GM19324 (cell line): Measurements from ENCODE around the gene HSPBAP1.
"Not testable (repeated sequence)": the region's sequence is repeated elsewhere in the genome, so short reads cannot be mapped to it uniquely, and the experiment has no call there.

Experiments used
- ATAC-seq: cut with Tn5 transposase; IDR thresholded peaks from one replicate; pipeline ENCODE4 v1.9.1; 2021; ENCODE audit warnings: mild to moderate bottlenecking, moderate library complexity; ENCODE audit not compliant: unreplicated experiment, low FRiP score

Gene HSPBAP1

GRCh38 chr3:122786066-122786465 lies 7.6 kb downstream of the HSPBAP1 start:
- ATAC-seq, result no peak

GRCh38 chr3:122785231-122785630 lies 8.4 kb downstream of the HSPBAP1 start:
- ATAC-seq, result no peak

DNA sequence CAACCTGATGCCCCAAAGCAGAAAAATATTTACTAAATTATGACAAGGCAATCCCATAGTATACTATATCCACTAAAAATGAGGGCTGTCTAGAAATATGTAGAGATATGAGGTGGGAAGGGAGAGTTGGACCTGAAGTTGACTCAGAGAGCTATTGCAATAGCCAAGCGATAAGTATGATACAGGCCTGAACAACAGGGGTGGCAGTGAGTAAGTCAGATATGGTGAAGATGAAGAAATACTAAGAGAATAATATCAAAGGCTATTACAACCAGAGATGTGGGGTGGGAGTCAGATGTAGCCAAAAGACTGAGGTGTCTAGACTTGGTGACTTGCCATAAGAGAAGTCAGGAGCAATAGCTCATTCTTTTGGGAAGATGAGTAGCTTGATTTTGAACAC lies 9.2 kb downstream of the HSPBAP1 start:
- no peak for ATAC-seq

DNA sequence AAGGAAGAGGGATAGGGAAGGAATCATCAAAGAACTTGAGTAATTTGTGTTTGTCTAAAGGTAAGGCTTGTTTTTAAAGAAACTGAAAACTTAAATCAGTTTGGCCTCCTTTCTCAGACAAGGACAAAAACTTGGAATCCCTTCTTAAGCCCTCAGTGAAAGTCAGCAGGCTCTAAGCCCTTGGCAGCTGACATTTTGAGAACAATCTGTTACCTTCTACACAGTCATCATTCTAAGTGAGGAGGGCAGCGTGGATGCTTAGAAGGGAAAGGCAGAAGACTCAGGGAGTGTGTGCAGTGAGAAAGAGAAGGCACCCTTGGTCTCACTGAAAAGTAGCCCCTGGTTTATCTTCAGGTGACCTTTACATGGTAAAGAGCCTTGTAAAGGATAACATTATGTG lies 10.8 kb downstream of the HSPBAP1 start:
- no peak for ATAC-seq

DNA sequence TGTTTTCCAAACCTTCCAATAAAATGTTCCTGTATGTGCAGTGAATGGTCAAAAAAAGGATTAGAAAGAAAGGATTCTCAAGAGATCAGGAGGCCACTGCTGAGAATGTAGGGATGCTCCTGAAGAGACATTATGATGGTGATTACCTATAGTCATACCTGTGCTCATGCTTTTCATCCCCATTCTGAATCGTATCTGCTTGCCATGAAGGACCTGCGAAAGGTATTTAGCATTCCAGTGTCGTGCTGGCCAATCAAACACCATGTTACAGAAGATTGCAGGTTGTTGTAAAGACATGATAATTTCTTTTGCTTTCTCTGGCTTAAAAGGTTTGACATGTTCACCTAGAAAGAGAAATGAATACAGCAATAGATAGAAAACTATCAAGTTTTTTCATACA lies 16.1 kb downstream of the HSPBAP1 start:
- ATAC-seq, result no peak

GRCh38 chr3:122776675-122777468 lies 16.8 kb downstream of the HSPBAP1 start:
- ATAC-seq, result no peak

- peak; percentile 17 for ATAC-seq
Observed at GRCh38 chr3:122774564-122774963, 19.1 kb downstream of the HSPBAP1 start.

DNA sequence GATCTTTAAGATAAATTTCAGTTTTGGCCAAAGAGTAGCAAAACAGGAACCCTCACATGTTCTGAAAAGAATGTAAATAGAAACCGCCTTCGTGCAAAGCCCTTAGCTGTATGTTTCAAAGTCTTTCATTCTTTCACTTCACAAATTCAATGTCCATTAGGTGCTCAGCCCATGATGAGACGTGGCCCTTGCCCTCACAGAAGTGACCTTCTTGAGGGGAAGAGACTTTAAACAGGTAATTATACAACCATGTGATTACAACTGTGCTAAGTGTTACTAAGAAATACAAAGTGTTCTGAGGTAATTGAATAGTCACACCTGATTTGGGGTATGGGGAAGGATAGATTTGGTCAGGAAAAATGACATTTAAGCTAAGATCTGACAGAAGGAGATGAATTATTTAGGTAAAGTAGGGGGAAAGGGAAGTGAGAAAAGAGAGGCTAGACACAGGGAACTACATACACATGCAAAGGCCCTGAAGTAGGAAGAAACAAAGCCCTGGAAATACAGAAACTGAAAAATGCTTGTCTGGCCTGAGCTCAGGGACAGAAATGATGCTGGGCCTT lies 19.6 kb downstream of the HSPBAP1 start:
- ATAC-seq, result peak; percentile 48

- no peak for ATAC-seq
Observed at GRCh38 chr3:122772827-122773226, 20.8 kb downstream of the HSPBAP1 start.

GRCh38 chr3:122770521-122771202 lies 23.0 kb downstream of the HSPBAP1 start:
- ATAC-seq, result no peak

DNA sequence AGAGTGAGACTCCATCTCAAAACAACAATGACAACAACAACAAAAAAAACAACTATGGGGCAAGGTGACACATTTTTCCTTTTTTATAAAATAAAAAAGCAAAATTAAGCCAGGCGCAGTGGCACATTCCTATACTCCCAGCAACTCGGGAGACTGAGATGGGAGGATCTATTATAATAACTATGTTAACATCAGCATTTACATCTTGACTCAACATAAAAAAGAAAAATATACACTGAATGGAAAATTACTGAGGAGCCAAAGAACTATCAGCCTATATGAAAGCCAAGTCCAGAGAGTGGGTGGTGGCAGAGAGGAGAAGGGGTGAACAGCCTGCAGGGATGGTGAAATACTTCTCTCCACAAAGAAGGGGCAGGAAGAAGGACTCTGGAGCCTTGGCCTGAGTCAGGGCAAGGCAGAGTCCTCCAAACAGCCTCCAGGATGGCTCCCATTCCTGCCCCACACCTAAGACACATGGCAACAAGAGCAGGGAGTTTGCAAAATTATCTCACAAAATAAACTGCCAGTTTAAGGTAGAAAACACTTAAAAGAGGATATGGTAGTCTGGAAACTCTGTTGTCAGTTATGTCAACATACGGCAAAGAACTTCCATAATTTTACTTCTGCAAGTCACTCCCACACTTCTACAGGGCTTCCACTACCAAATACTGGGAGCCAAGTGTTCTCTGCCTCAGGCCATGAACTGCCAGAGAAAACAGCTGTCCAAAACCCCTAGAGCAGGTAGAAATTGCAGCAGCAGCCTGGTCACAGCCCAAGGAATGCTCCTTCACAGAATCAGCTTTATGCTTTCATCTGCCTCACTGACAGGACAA lies 25.9 kb downstream of the HSPBAP1 start:
- ATAC-seq, result no peak

DNA sequence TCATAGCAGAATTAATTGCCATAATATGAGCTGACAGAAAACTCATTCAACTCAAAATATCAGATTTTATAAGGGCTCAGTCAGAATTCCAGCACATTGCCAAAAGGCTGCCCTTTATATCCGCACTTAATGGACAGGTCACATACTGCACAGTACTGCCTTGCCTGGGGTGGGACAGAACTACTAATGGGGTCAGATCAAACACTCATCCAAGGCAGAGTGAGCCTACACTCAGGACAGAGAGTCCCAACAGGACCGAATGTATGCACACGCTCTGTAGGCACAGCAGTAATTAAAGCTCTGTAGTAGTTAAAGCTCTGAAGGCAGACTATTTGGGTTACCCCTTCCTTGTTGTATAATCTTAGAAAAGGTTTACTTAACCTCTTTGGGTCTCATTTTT lies 27.2 kb downstream of the HSPBAP1 start:
- no peak for ATAC-seq

DNA sequence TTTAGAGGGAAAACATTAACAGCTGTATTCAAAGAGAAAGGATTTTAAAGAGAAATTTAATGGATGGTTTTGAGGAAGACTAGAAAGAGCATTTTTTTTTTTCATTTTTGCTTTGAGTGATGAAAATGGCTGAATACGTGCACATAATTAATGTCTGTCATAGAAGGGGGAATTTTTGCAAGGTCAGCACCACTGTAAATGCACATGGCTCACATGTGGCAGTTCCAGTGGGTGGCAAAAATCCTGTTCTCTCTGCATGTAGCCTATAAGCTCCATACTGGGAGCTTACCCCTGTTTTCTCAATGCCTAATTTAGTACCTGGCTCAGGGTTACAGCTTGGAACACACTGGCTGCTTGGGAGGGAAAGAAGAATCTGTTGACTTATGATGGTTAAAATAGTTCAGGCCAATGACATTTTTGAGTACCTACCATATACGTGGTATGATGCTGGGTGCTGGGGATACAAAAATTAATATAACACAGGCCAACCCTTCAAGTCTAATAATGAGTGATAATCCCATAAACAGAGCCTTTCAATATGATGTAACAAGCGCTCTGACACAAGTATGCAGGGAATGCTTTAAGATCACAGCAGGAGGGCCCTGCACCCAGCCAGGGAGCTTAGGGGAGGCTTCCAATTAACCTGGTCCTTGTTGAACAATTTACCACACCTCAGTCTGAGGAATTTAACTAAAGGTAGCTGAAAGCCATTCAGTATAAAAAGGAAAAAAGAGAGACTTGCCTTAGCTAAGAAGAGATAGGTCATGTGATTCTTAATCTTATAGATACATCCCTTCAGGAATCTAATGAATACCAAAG lies 33.0 kb downstream of the HSPBAP1 start:
- no peak for ATAC-seq

GRCh38 chr3:122758877-122759560 lies 34.6 kb downstream of the HSPBAP1 start:
- no peak for ATAC-seq

DNA sequence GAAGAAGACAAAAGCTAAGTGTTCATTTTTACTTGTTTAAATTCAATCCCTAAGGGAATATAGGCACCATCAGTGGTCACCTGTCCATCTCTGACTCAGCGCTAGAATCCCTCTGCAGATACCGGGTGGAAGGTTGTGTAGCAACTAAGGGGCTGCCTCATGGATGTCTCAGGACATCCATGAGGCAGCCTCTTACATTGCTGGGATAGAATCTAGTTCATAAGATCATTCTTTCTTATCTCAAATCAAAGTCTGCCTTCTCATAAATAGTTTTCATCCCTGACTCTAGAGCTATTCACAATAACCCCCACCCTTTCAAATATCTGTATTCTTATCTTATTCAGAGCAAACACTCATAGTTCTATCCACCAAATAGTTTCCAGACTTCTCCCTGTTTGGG lies 38.1 kb downstream of the HSPBAP1 start:
- ATAC-seq, result no peak

DNA sequence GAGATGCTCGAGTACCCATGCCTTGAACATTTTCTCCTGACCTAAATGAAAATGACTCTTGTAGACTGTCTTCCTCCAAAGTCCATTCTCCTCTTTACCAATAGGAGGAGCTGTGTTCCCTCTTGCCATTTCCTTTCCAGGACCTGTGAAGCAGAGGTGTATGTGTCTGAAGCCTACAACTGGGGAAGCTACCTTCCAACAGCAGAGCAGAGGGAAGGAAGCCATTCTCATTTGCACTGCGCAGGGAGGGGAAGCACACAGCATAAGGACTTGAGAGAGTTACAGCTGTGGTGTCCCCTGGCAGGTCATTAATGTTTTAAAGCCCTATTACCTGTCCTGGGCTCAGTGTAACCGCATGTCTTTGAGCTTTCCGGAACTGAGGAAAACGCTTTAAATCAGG lies 38.7 kb downstream of the HSPBAP1 start:
- ATAC-seq, result no peak

- ATAC-seq, result no peak
Observed at GRCh38 chr3:122748347-122748746, 45.3 kb downstream of the HSPBAP1 start.

- not testable (repeated sequence) for ATAC-seq
Observed at GRCh38 chr3:122747295-122747694, 46.3 kb downstream of the HSPBAP1 start.

DNA sequence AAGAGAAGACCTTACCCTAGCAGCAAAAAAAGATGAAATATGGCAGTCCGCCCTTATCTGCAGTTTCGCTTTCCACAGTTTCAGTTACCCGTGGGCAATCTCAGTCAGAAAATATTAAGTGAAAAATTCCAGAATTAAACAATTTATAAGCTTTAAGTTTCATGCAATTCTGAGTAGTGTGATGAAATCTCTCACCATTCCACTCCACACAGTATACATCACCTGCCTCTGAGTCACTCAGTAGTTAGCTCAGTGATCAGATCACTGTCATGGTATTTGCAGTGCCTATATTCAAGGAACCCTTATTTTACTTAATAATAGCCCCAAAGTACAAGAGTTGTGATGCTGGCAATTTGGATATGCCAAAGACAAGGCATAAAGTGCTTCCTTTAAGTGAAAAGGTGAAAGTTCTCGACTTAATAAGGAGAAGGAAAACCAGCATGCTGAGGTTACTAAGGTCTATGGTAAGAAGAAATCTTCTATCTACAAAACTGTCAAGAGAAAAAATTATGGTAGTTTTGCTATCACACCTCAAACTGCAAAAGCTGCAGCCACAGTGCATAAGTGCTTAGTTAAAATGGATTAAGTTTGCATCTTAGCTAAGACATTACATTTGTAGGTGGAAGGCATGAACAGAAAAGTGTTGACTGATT lies 48.1 kb downstream of the HSPBAP1 start:
- no peak for ATAC-seq
